A673 (cell line): ENCODE data around the gene FBXL15. TPM values are rescaled to one million over a fixed set of nuclear protein-coding genes. Genes with fewer than 3 reads are reported as not detected.

Source experiments
- BruUV-seq: library from RNA; stranded (reverse); fragments of 400-500 nt; replicated peaks from 2 replicates; lab custom pipeline; 2021; lab: Mats Ljungman, UMichigan
- CTCF ChIA-PET: fragments of 300-600 bp; sonication (Branson Sonifier 250); formaldehyde crosslinking; loops from one replicate; lab custom pipeline; 2022; ENCODE audit warnings: antibody characterized with exemption; lab: Charles Lee
- POLR2A ChIA-PET: fragments of 300-600 bp; sonication (Branson Sonifier 250); formaldehyde crosslinking; loops from one replicate; lab custom pipeline; 2022; ENCODE audit warnings: antibody characterized with exemption; ENCODE audit not compliant: low non-redundant PET; lab: Charles Lee
- DNase-seq: peaks from one replicate; pipeline ENCODE4 v3.0.0-alpha.2; 2015; ENCODE audit warnings: low spot score
- H3K27ac ChIP-seq: fragments of 200-600 bp; sonication (generic); 2 replicates; pipeline ENCODE4 v1.5.1; 2016; ENCODE audit warnings: mixed run types, low read depth, mild to moderate bottlenecking, mixed read lengths, antibody characterized with exemption, low read length; ENCODE audit not compliant: poor library complexity, severe bottlenecking
- H3K27me3 ChIP-seq: fragments of 200-600 bp; sonication (generic); replicated peaks from 2 replicates; pipeline ENCODE4 v1.6.1; 2017; ENCODE audit warnings: mixed run types, low read depth, mild to moderate bottlenecking, mixed read lengths, antibody characterized with exemption, low read length; ENCODE audit not compliant: insufficient read depth, poor library complexity
- H3K36me3 ChIP-seq: fragments of 200-600 bp; sonication (generic); 2 replicates; pipeline ENCODE4 v1.6.1; 2016; ENCODE audit warnings: mixed run types, mild to moderate bottlenecking, mixed read lengths, antibody characterized with exemption, low read length; ENCODE audit not compliant: insufficient read depth, poor library complexity, severe bottlenecking
- H3K4me1 ChIP-seq: fragments of 200-600 bp; sonication (generic); 2 replicates; pipeline ENCODE4 v1.6.1; 2017; ENCODE audit warnings: mixed run types, mild to moderate bottlenecking, mixed read lengths, antibody characterized with exemption, low read length; ENCODE audit not compliant: insufficient read depth, poor library complexity, severe bottlenecking
- H3K4me3 ChIP-seq: fragments of 200-600 bp; sonication (generic); 2 replicates; pipeline ENCODE4 v1.5.1; 2016; ENCODE audit warnings: low read depth, mixed run types, mild to moderate bottlenecking, mixed read lengths, low read length; ENCODE audit not compliant: poor library complexity, severe bottlenecking
- H3K9me3 ChIP-seq: fragments of 200-600 bp; sonication (generic); 2 replicates; pipeline ENCODE4 v1.6.1; 2016; ENCODE audit warnings: mixed run types, low read depth, mild to moderate bottlenecking, mixed read lengths, antibody characterized with exemption, low read length; ENCODE audit not compliant: poor library complexity, severe bottlenecking
- EZH2 ChIP-seq: fragments of 200-600 bp; sonication (generic); IDR thresholded peaks from 2 replicates; pipeline ENCODE4 v1.6.1; 2017; ENCODE audit warnings: borderline replicate concordance, low read depth, mild to moderate bottlenecking, mixed read lengths, antibody characterized with exemption, low read length; ENCODE audit not compliant: poor library complexity, severe bottlenecking
- intact Hi-C: fragments of 100-400 bp; cut with micrococcal nuclease; formaldehyde crosslinking; loops from one replicate; pipeline ENCODE4 v1.10.0; 2022; ENCODE audit not compliant: unreplicated experiment
- total RNA-seq: library from RNA; stranded (reverse); gene quantifications from 2 replicates; pipeline ENCODE4 v1.2.3, GENCODE V29; 2021
- TF ChIP-seq, protein P1 (sequence below): fragments of 300-800, 200-600 bp; sonication (generic); conservative IDR thresholded peaks from 2 replicates; pipeline ENCODE4 v1.5.1; 2017; ENCODE audit warnings: low read depth, mild to moderate bottlenecking, antibody characterized with exemption, low read length, moderate library complexity, mixed read lengths

Gene FBXL15
- total RNA-seq, 1 experiment from 2014 or later = 8.9 TPM

GRCh38 chr10:102384606-102385429, 35.8 kb upstream of the FBXL15 start:
- H3K9me3 ChIP-seq = no peaks in the 10 kb centered on the region
- H3K27ac ChIP-seq = no peak overlapping the region
- no peak overlapping the region for H3K4me3 ChIP-seq
- peaks cover 15% of the 10 kb centered on the region for H3K36me3 ChIP-seq
- intact Hi-C loops = no loop called here
- no TSS peak for BruUV-seq
- TF ChIP-seq EZH2 = no peak
- TF ChIP-seq, protein P1, sequence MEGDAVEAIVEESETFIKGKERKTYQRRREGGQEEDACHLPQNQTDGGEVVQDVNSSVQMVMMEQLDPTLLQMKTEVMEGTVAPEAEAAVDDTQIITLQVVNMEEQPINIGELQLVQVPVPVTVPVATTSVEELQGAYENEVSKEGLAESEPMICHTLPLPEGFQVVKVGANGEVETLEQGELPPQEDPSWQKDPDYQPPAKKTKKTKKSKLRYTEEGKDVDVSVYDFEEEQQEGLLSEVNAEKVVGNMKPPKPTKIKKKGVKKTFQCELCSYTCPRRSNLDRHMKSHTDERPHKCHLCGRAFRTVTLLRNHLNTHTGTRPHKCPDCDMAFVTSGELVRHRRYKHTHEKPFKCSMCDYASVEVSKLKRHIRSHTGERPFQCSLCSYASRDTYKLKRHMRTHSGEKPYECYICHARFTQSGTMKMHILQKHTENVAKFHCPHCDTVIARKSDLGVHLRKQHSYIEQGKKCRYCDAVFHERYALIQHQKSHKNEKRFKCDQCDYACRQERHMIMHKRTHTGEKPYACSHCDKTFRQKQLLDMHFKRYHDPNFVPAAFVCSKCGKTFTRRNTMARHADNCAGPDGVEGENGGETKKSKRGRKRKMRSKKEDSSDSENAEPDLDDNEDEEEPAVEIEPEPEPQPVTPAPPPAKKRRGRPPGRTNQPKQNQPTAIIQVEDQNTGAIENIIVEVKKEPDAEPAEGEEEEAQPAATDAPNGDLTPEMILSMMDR = no peak
- H3K4me1 ChIP-seq = no peaks in the 10 kb centered on the region
- no peak for DNase-seq
- CTCF ChIA-PET = interaction anchor here (0.6 to 1.6 kb wide), 7 partner anchors 9 to 215 kb away, joined by 3 to 6 read pairs (median 3); no protein-coding TSS in a partner anchor
- POLR2A ChIA-PET = no interaction called here
- no peaks in the 10 kb centered on the region for H3K27me3 ChIP-seq

DNA sequence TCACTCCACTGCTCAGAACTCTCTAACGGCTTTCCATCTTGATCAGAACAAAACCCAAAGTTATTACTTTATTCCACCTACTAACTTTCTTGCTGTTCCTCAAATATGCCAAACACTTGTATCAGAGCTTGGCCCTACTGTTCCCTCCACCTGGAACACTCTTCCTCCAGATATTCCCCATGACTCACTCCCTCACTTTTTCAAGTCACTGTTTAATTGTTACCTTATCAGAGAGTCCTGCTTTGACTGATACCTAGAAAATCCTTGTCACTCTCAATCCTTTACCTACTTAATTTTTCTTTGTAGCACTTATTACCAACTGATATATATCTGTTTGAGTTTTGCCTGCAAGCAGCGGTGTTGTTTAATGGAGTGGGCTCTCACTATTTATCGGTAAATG, 30.7 kb upstream of the FBXL15 start:
- Histone ChIP-seq H3K4me3 (no peak overlapping the region), H3K27me3 (no peaks in the 10 kb centered on the region), H3K27ac (no peak overlapping the region), H3K36me3 (no peaks in the 10 kb centered on the region), H3K4me1 (no peaks in the 10 kb centered on the region), H3K9me3 (no peaks in the 10 kb centered on the region)
- no TSS peak for BruUV-seq
- DNase-seq = no peak
- TF ChIP-seq, protein P1 = no peak
- no peak for TF ChIP-seq EZH2
- ChIA-PET POLR2A (no interaction called here), CTCF (interaction anchor here (0.7 kb wide), 1 partner anchor 287 kb away, joined by 6 read pairs; no protein-coding TSS in a partner anchor)
- intact Hi-C loops = loop anchor here (5.0 to 10.0 kb wide), 2 partner anchors 192 to 255 kb away; partner anchors contain the start of gene TRIM8

GRCh38 chr10:102392306-102392705, 28.3 kb upstream of the FBXL15 start:
- CTCF ChIA-PET = interaction anchor here (0.5 to 1.4 kb wide), 2 partner anchors 31 to 162 kb away, joined by 4 to 5 read pairs; no protein-coding TSS in a partner anchor

More at GRCh38 chr10:102392306-102392705, 28.3 kb upstream of the FBXL15 start:
- peaks cover 5% of the 10 kb centered on the region for H3K4me1 ChIP-seq
- H3K9me3 ChIP-seq = no peaks in the 10 kb centered on the region
- no TSS peak for BruUV-seq
- H3K27me3 ChIP-seq = no peaks in the 10 kb centered on the region
- DNase-seq = no peak
- POLR2A ChIA-PET = no interaction called here
- no peaks in the 10 kb centered on the region for H3K36me3 ChIP-seq
- intact Hi-C loops = loop anchor here (5.0 to 10.0 kb wide), 2 partner anchors 190 to 252 kb away; partner anchors contain the start of gene TRIM8
- TF ChIP-seq, protein P1 = no peak
- no peak for TF ChIP-seq EZH2
- no peak overlapping the region for H3K27ac ChIP-seq
- H3K4me3 ChIP-seq = no peak overlapping the region
